ENCODE measurements around the gene ARHGAP1. TPM values are rescaled to one million over a fixed set of nuclear protein-coding genes. Genes with fewer than 3 reads are reported as not detected.

The ARHGAP1 gene
- total RNA-seq, 3 donors from 2014 or later = 76.4 to 95.2 (median 90.6) TPM

DNA sequence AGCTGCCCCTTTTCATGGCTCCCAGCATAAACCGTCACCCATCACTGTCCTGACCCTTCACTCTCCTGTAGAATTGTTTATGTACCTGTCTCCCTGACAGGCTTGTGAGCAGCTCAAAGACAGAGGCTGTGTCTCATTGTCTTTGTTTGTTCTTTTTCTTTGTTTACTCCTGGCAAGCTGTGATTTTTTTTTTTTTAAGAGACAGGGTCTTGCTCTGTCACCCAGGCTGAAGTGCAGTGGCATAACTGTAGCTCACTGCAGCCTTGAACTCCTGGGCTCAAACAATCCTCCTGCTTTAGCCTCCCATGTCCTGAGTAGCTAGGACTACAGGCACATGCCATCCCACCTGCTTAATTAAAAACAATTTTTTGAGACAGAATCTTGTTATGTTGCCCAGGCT, 9.7 kb downstream of the ARHGAP1 start:
- Histone ChIP-seq H3K9me3 (no peaks in the 10 kb centered on the region), H3K4me3 (no peak overlapping the region), H3K36me3 (ENCODE audit: low read depth) (peaks cover 13% of the 10 kb centered on the region), H3K4me1 (ENCODE audit: low read depth) (no peaks in the 10 kb centered on the region)
- ATAC-seq (no peak), DNase-seq (no peak)
- intact Hi-C loops (cut with DNase I, micrococcal nuclease) = no loop called here
- TF ChIP-seq, protein P1, sequence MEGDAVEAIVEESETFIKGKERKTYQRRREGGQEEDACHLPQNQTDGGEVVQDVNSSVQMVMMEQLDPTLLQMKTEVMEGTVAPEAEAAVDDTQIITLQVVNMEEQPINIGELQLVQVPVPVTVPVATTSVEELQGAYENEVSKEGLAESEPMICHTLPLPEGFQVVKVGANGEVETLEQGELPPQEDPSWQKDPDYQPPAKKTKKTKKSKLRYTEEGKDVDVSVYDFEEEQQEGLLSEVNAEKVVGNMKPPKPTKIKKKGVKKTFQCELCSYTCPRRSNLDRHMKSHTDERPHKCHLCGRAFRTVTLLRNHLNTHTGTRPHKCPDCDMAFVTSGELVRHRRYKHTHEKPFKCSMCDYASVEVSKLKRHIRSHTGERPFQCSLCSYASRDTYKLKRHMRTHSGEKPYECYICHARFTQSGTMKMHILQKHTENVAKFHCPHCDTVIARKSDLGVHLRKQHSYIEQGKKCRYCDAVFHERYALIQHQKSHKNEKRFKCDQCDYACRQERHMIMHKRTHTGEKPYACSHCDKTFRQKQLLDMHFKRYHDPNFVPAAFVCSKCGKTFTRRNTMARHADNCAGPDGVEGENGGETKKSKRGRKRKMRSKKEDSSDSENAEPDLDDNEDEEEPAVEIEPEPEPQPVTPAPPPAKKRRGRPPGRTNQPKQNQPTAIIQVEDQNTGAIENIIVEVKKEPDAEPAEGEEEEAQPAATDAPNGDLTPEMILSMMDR (IDR thresholded peaks at IDR 0.05) = no peak

DNA sequence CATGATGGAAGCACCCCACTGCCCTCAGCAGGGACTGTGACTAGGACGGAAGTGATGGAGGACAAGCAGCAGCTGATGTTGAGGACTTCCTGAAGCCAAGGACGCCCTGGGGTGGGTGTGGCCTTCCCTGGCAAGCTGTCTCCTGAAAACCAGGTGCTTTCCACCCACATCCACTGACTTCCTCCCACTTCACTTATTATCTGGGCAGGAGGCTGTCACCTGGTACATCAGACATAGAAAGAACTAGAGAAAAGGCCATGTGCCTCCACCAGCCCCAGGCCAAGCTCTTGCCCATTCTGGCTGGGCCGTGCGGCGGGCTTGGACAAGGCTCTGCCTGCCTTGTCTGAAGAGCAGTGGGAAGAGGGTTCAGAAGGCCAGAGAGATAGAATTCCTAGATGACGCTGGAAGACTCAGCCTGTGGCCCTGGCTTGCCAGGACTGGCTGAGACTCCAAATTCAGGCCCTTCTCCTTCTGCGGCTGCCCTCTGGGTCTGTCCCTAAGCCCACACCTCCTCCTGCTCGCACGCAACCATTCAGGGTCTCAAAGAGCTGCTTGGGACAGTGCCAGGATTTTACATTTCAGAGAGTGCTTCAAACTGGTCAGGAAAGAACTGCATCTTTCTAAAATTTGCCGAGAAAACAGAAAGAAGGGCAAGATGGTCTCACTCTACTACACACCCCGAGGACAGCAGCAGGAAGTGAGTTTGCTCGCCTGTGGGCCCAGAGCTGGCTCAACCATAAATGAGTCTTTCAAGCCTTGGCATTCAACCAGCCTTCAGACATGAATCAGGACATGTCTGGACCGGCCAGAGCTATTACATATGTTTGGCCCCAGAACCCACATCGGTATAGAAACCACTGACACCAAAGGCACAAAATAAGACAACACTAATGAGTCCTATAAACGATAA, 13.3 kb downstream of the ARHGAP1 start:
- Histone ChIP-seq H3K36me3 (ENCODE audit: low read depth) (peaks cover 5% of the 10 kb centered on the region), H3K9me3 (no peaks in the 10 kb centered on the region), H3K4me1 (ENCODE audit: low read depth) (no peaks in the 10 kb centered on the region), H3K4me3 (no peak overlapping the region)
- intact Hi-C loops (cut with DNase I, micrococcal nuclease) = no loop called here
- TF ChIP-seq, protein P1 (IDR thresholded peaks at IDR 0.05) = no peak
- ATAC-seq = peak; percentile 68
- peak in 1 of 3 donors; percentile 47 for DNase-seq

DNA sequence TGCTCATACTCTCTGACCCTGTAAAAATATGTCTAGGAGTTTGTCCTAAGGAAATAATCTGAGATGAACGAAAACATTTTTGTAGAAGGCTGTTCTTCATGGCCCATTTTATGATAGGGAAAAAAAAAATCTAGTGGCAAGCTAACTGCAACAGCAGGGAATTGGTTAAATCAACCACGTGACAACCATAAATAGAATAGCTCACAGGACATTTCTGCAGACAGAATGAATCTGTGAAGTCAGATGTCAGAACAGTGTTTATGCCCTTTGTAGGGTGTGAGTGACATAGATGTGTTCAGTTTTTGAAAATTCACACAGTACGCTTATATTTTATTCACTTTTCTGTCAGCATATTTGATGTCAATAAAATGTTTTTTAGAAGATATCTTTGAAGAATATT, 16.1 kb downstream of the ARHGAP1 start:
- H3K4me1 ChIP-seq (ENCODE audit: low read depth) = no peaks in the 10 kb centered on the region
- intact Hi-C loops (cut with DNase I, micrococcal nuclease) = no loop called here
- DNase-seq (no peak), ATAC-seq (no peak)
- no peak overlapping the region for H3K4me3 ChIP-seq
- no peaks in the 10 kb centered on the region for H3K9me3 ChIP-seq
- peaks cover 17% of the 10 kb centered on the region for H3K36me3 ChIP-seq (ENCODE audit: low read depth)
- TF ChIP-seq, protein P1 (IDR thresholded peaks at IDR 0.05) = no peak

DNA sequence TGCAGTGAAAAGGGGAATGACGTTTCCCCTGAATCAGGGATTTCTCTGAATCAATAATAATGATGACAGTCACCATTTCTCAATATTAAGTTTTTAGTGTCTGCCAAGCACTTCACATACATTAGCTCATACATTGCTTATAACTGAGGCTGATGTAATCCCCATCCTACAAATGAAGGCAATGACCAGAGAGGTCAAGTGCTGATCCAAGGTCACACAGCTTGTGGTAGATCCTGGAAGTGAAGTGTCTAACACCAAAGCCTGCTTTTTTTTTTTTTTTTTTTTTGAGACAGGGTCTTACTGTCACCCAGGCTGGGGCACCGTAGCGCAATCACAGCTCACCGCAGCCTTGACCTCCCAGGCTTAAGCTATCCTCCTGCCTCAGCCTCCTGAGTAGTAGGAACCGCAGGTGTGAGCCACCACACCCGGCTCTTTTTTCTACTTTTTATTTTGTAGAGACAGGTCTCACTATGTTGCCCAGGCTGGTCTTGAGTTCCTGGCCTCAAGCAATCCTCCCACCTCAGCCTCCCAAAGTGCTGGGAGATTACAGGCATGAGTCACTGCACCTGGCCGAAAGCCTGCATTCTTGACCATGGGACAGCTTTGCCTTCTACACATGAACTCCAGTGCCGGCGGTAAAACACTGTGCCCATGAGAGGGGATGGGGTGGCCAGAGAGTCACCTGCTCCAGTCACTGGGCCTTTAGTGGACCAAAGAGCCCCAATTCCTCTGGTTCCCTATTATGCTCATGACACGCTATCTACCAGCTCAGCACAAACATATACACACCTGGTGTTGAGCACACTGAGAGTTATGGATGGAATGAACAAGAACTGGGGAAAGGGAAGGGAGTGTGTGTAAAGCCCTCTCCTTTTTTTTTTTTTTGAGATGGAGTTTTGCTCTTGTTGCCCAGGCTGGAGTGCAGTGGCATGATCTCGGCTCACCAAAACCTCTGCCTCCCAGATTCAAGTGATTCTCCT, 17.4 kb downstream of the ARHGAP1 start:
- Histone ChIP-seq H3K4me3 (no peak overlapping the region), H3K36me3 (ENCODE audit: low read depth) (peaks cover 25% of the 10 kb centered on the region), H3K4me1 (ENCODE audit: low read depth) (no peaks in the 10 kb centered on the region), H3K9me3 (no peaks in the 10 kb centered on the region)
- TF ChIP-seq, protein P1 (IDR thresholded peaks at IDR 0.05) = no peak
- peak in 1 of 3 donors; percentile 24 for DNase-seq
- ATAC-seq = no peak
- intact Hi-C loops (cut with DNase I, micrococcal nuclease) = no loop called here

DNA sequence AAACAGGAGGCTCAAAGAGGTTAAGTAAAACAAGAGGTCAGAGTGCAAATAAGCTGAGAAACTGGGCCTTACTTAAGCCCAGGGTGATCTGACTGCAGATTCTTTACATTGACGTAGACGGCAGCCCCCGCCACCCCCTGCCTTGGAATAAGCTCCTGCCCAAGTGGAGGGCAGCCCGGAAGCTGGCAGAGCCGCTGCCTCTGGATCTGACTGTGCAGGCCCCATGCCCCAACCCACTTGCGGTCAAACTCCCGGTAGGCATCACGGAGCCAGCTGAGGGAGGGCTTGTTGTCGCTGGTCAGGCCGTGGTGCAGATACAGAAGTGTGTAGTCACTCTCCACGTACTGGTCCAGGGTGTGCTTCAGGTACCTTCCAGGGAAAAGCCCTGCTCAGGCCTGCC, 18.6 kb downstream of the ARHGAP1 start:
- intact Hi-C loops (cut with DNase I, micrococcal nuclease) = no loop called here
- H3K4me3 ChIP-seq = no peak overlapping the region
- TF ChIP-seq, protein P1 (IDR thresholded peaks at IDR 0.05) = no peak
- DNase-seq (peak in 1 of 3 donors; percentile 32), ATAC-seq (no peak)
- H3K4me1 ChIP-seq (ENCODE audit: low read depth) = no peaks in the 10 kb centered on the region
- peaks cover 25% of the 10 kb centered on the region for H3K36me3 ChIP-seq (ENCODE audit: low read depth)
- H3K9me3 ChIP-seq = no peaks in the 10 kb centered on the region
